HCT116 (cell line): ENCODE measurements around the gene MED16. TPM values are rescaled to one million over a fixed set of nuclear protein-coding genes. Genes with fewer than 3 reads are reported as not detected.

Source experiments
- ATAC-seq: fragments of 200-7000 bp; cut with Tn5 transposase; 2 replicates; pipeline ENCODE4 v1.9.1; 2020; ENCODE audit warnings: mild to moderate bottlenecking, moderate library complexity
- BruUV-seq: library from RNA; stranded (reverse); fragments of 400-500 nt; replicated peaks from 2 replicates; lab custom pipeline; 2021; lab: Mats Ljungman, UMichigan
- CTCF ChIA-PET: fragments of 300-600 bp; sonication (Branson Sonifier 250); formaldehyde crosslinking; loops from one replicate; lab custom pipeline; 2021; ENCODE audit warnings: antibody characterized with exemption; lab: Charles Lee
- POLR2A ChIA-PET: fragments of 300-600, 350-600 bp; sonication (Branson Sonifier 250); formaldehyde crosslinking; loops from one replicate; lab custom pipeline; 2021; ENCODE audit warnings: antibody characterized with exemption; lab: Charles Lee
- RAD21 ChIA-PET, 2 experiments: fragments of 300-600 bp; sonication (Branson Sonifier 250); formaldehyde crosslinking; loops; one replicate each; lab custom pipeline; 2023; ENCODE audit warnings: low total read pairs in 2 of 2; ENCODE audit not compliant: uncharacterized antibody in 2 of 2, unreplicated experiment in 2 of 2, low non-redundant PET in 1 of 2; lab: Charles Lee
- DNase-seq: peaks from one replicate; pipeline ENCODE4 v3.0.0-alpha.2; 2010; ENCODE audit warnings: low read depth, low spot score
- H2AFZ ChIP-seq: fragments of 200-600 bp; shearing (Covaris generic), sonication (generic); 2 replicates; pipeline ENCODE4 v1.6.1; 2017; ENCODE audit warnings: low read depth, mixed run types, mixed read lengths, antibody characterized with exemption, low read length; ENCODE audit not compliant: poor library complexity, severe bottlenecking
- H3K27ac ChIP-seq: 2 replicates; pipeline ENCODE4 v1.5.1; 2012; ENCODE audit warnings: low read depth, low read length
- H3K27me3 ChIP-seq: fragments of 200-600 bp; sonication (generic); 2 replicates; pipeline ENCODE4 v1.6.1; 2016; ENCODE audit warnings: mixed run types, low read length, mixed read lengths; ENCODE audit not compliant: insufficient read depth
- H3K36me3 ChIP-seq, 2 experiments: fragments of 200-500 bp in 1 of 2; fragments of 200-600 bp in 1 of 2; sonication (Bioruptor generic) in 1 of 2; sonication (generic) in 1 of 2; 2 replicates each; pipeline versions ENCODE4 v1.5.1 to v1.6.1; 2014 to 2016; ENCODE audit warnings: low read length in 2 of 2, inconsistent platforms in 1 of 2, mixed read lengths in 1 of 2, mixed run types in 1 of 2; ENCODE audit not compliant: insufficient read depth in 2 of 2, control insufficient read depth in 1 of 2
- H3K4me1 ChIP-seq, 2 experiments: fragments of 200-600 bp in 1 of 2; sonication (generic) in 1 of 2; 2 replicates each; pipeline versions ENCODE4 v1.5.1 to v1.6.1; 2012 to 2017; ENCODE audit warnings: low read length in 2 of 2, inconsistent platforms in 1 of 2, mild to moderate bottlenecking in 1 of 2, mixed read lengths in 1 of 2, mixed run types in 1 of 2, moderate library complexity in 1 of 2; ENCODE audit not compliant: insufficient read depth in 2 of 2, control insufficient read depth in 1 of 2
- H3K4me2 ChIP-seq: fragments of 200-600 bp; sonication (generic); 2 replicates; pipeline ENCODE4 v1.6.1; 2017; ENCODE audit warnings: mixed run types, low read length, mixed read lengths
- H3K4me3 ChIP-seq, 2 experiments: fragments of 200-600 bp in 1 of 2; sonication (generic) in 1 of 2; replicated peaks in 1 of 2; 2 replicates each; pipeline ENCODE4 v1.5.1; 2011 to 2016; ENCODE audit warnings: low read length in 2 of 2, control low read depth in 1 of 2, low read depth in 1 of 2, mild to moderate bottlenecking in 1 of 2, mixed read lengths in 1 of 2, mixed run types in 1 of 2
- H3K79me2 ChIP-seq: fragments of 200-600 bp; sonication (generic); 2 replicates; pipeline ENCODE4 v1.6.1; 2017; ENCODE audit warnings: mild to moderate bottlenecking, mixed run types, low read length, moderate library complexity, mixed read lengths; ENCODE audit not compliant: insufficient read depth
- H3K9ac ChIP-seq: fragments of 200-600 bp; sonication (generic); 2 replicates; pipeline ENCODE4 v1.6.1; 2016; ENCODE audit warnings: low read length, mixed read lengths
- H3K9me2 ChIP-seq: fragments of 200-600 bp; sonication (generic), shearing (Covaris generic); 2 replicates; pipeline ENCODE4 v1.6.1; 2017; ENCODE audit warnings: mixed run types, mild to moderate bottlenecking, moderate library complexity; ENCODE audit not compliant: insufficient read depth
- H3K9me3 ChIP-seq, 2 experiments: fragments of 200-500 bp in 1 of 2; fragments of 200-600 bp in 1 of 2; sonication (Bioruptor generic) in 1 of 2; sonication (generic) in 1 of 2; 2 replicates each; pipeline ENCODE4 v1.6.1; 2014 to 2017; ENCODE audit warnings: low read length in 2 of 2, mixed read lengths in 2 of 2, inconsistent platforms in 1 of 2, low read depth in 1 of 2, mild to moderate bottlenecking in 1 of 2, mixed run types in 1 of 2, moderate library complexity in 1 of 2; ENCODE audit not compliant: control insufficient read depth in 1 of 2, insufficient read depth in 1 of 2
- H4K20me1 ChIP-seq: fragments of 200-600 bp; sonication (generic), shearing (Covaris generic); 2 replicates; pipeline ENCODE4 v1.6.1; 2017; ENCODE audit warnings: mixed run types, mild to moderate bottlenecking, moderate library complexity; ENCODE audit not compliant: insufficient read depth
- POLR2AphosphoS5 ChIP-seq: IDR thresholded peaks from 2 replicates; pipeline ENCODE4 v1.6.1; 2011; ENCODE audit warnings: mild to moderate bottlenecking, low read depth, low read length, moderate library complexity
- YY1 ChIP-seq: IDR thresholded peaks from 2 replicates; pipeline ENCODE4 v1.6.1; 2011; ENCODE audit warnings: low read length, low read depth, moderate library complexity, mild to moderate bottlenecking; ENCODE audit not compliant: insufficient replicate concordance; ENCODE audit errors: extremely low read depth
- ZFX ChIP-seq: fragments of 450-650 bp; IDR thresholded peaks from 2 replicates; pipeline ENCODE4 v1.6.1; 2017
- ZNF274 ChIP-seq: fragments of 200-500 bp; sonication (Bioruptor generic); IDR thresholded peaks from 2 replicates; pipeline ENCODE4 v1.6.1; 2014; ENCODE audit warnings: mild to moderate bottlenecking, low read depth, low read length, inconsistent platforms
- intact Hi-C: fragments of 100-400 bp; cut with micrococcal nuclease; formaldehyde crosslinking; loops from 2 replicates; pipeline ENCODE4 v1.10.0; 2022
- total RNA-seq: library from RNA; stranded (reverse); gene quantifications from one replicate; pipeline ENCODE4 v1.2.1, GENCODE V29; 2021; ENCODE audit not compliant: unreplicated experiment
- TF ChIP-seq, protein P1 (sequence below): IDR thresholded peaks from 2 replicates; pipeline ENCODE4 v1.6.1; 2012

The MED16 gene
- total RNA-seq, 1 experiment from 2014 or later, result 73.6 TPM

DNA sequence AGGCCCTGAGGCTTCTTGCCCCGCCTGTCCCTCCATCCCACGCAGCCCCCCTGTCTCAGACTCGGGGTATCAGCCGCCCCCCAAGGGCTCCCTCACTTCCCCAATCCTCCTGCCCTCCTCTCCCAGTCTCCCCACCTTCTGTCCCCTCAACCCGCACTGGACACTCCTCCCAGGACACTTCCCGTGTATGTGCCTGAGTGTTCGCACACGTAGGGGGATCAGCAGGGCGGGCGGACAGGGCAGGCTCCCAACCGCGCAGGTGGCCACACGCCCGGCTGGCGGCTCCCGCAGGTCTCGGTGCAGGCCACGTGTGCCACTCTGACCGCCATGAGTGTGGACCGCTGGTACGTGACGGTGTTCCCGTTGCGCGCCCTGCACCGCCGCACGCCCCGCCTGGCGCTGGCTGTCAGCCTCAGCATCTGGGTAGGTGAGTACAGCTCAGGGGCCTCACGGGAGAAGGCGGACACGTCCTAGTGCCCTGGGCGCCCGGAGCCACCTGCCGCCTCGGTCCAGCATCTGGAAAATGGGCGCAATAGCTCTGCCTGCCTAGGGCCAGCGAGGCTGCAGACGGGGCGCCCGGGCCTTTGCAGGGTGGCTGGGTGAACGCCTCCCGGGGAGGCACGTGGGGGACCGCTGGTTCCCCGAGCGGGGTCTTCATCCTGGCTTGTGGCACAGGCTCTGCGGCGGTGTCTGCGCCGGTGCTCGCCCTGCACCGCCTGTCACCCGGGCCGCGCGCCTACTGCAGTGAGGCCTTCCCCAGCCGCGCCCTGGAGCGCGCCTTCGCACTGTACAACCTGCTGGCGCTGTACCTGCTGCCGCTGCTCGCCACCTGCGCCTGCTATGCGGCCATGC, 26.4 kb upstream of the MED16 start:
- no peaks in the 10 kb centered on the region for H3K36me3 ChIP-seq
- no peak overlapping the region; the same call in 1 of the 2 replicates for H3K27ac ChIP-seq
- H3K4me1 ChIP-seq, result peaks cover 8 to 39% of the 10 kb centered on the region in 2 experiments
- no peaks in the 10 kb centered on the region for H3K9me2 ChIP-seq
- no peaks in the 10 kb centered on the region for H3K27me3 ChIP-seq
- ATAC-seq (no peak), DNase-seq (no peak)
- H3K4me2 ChIP-seq, result no peak overlapping the region
- H4K20me1 ChIP-seq, result no peaks in the 10 kb centered on the region
- intact Hi-C loops, result loop anchor here (2.0 to 10.0 kb wide), 2 partner anchors 63 to 265 kb away; no protein-coding TSS in a partner anchor
- no peak overlapping the region for H3K4me3 ChIP-seq
- RAD21 ChIA-PET, result interaction anchor here in 1 of 2 experiments (0.6 kb wide), 1 partner anchor 162 kb away, joined by 5 read pairs; no protein-coding TSS in a partner anchor
- H2AFZ ChIP-seq, result no peak overlapping the region
- no peaks in the 10 kb centered on the region for H3K79me2 ChIP-seq
- no TSS peak for BruUV-seq
- POLR2A ChIA-PET, result no interaction called here
- H3K9me3 ChIP-seq, result no peaks in the 10 kb centered on the region
- TF ChIP-seq ZFX, result peak; percentile 39; the same call in 1 of the 2 replicates
- TF ChIP-seq, protein P1, sequence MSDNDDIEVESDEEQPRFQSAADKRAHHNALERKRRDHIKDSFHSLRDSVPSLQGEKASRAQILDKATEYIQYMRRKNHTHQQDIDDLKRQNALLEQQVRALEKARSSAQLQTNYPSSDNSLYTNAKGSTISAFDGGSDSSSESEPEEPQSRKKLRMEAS, result no peak
- H3K9ac ChIP-seq, result no peak overlapping the region
- CTCF ChIA-PET, result interaction anchor here (1.0 kb wide), 1 partner anchor 149 kb away, joined by 3 read pairs; no protein-coding TSS in a partner anchor

DNA sequence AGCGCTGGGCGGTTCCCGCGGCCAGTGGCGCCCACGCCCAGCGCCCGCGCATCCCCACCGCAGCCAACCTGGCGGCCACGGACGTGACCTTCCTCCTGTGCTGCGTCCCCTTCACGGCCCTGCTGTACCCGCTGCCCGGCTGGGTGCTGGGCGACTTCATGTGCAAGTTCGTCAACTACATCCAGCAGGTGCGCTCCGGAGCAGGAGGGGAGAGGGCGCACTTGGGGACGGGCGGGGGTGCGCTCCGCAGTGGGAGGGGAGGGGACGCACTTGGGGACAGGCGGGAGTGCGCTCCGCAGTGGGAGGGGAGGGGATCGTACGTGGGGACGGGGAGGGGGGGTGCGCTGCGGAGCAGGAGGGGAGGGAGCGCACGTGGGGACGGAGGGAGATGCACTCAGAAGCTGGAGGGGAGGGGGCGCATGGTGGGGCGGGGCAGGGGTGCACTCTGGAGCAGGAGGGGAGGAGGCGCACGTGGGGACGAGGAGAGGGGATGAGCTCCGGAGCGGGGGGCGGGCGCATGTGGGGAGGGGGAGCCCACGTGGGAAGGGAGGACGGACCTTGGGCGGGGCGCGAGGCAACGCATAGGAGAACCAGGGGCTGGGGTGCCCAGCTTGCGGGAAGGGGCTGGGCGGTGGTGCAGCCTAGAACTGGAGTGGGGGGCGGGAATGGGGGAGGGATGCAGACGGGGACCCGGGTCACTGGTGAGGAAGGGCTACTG, 25.7 kb upstream of the MED16 start:
- no peaks in the 10 kb centered on the region for H3K9me3 ChIP-seq
- ChIA-PET RAD21 (interaction anchor here in 1 of 2 experiments (0.5 kb wide), 1 partner anchor 149 kb away, joined by 3 read pairs; no protein-coding TSS in a partner anchor), CTCF (no interaction called here), POLR2A (no interaction called here)
- peaks cover 4 to 33% of the 10 kb centered on the region in 2 experiments for H3K4me1 ChIP-seq
- H3K4me3 ChIP-seq, result no peak overlapping the region
- DNase-seq (no peak), ATAC-seq (no peak)
- TF ChIP-seq YY1 (no peak), ZNF274 (no peak), POLR2AphosphoS5 (no peak)
- H3K4me2 ChIP-seq, result peak overlapping the region; percentile 98; the same call in 1 of the 2 replicates
- no peak overlapping the region for H2AFZ ChIP-seq
- no peaks in the 10 kb centered on the region for H4K20me1 ChIP-seq
- no peaks in the 10 kb centered on the region for H3K36me3 ChIP-seq
- H3K79me2 ChIP-seq, result no peaks in the 10 kb centered on the region
- H3K27ac ChIP-seq, result no peak overlapping the region
- H3K9ac ChIP-seq, result no peak overlapping the region
- BruUV-seq, result no TSS peak
- H3K9me2 ChIP-seq, result no peaks in the 10 kb centered on the region
- H3K27me3 ChIP-seq, result no peaks in the 10 kb centered on the region
- intact Hi-C loops, result no loop called here
